Neural cell (in vitro differentiated cells): ENCODE results near the gene FOXP2.

ENCODE experiments used
- EP300 ChIP-seq: fragments of 450-650 bp; conservative IDR thresholded peaks from 2 replicates; pipeline ENCODE4 v1.6.1; 2014; ENCODE audit warnings: antibody characterized with exemption, mild to moderate bottlenecking, moderate library complexity; ENCODE audit not compliant: poor library complexity, severe bottlenecking
- TAF1 ChIP-seq: IDR thresholded peaks from 2 replicates; pipeline ENCODE4 v1.6.1; 2012; ENCODE audit warnings: low read depth
- TF ChIP-seq, protein P1 (sequence below): fragments of 450-650 bp; IDR thresholded peaks from 2 replicates; pipeline ENCODE4 v1.5.1; 2014; ENCODE audit warnings: antibody characterized with exemption, mild to moderate bottlenecking, moderate library complexity; ENCODE audit not compliant: poor library complexity, severe bottlenecking

DNA sequence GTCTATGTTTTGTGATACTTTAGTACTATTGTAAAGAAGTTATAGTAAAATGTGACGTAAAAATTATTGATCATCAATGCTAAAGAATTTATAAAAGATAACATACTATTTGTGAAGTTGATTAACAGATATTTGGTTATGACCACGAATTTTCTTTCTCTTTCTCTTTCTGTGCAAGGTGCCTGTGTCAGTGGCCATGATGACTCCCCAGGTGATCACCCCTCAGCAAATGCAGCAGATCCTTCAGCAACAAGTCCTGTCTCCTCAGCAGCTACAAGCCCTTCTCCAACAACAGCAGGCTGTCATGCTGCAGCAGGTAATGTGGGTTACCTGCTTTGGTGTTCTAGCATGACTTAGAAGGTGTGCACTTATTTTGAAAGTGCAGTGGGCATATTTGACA is 213.7 kb downstream of the FOXP2 start:
- TF ChIP-seq, protein P1, sequence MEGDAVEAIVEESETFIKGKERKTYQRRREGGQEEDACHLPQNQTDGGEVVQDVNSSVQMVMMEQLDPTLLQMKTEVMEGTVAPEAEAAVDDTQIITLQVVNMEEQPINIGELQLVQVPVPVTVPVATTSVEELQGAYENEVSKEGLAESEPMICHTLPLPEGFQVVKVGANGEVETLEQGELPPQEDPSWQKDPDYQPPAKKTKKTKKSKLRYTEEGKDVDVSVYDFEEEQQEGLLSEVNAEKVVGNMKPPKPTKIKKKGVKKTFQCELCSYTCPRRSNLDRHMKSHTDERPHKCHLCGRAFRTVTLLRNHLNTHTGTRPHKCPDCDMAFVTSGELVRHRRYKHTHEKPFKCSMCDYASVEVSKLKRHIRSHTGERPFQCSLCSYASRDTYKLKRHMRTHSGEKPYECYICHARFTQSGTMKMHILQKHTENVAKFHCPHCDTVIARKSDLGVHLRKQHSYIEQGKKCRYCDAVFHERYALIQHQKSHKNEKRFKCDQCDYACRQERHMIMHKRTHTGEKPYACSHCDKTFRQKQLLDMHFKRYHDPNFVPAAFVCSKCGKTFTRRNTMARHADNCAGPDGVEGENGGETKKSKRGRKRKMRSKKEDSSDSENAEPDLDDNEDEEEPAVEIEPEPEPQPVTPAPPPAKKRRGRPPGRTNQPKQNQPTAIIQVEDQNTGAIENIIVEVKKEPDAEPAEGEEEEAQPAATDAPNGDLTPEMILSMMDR = no peak
- TF ChIP-seq TAF1 (no peak), EP300 (no peak)
